Prostate gland (tissue), 2 donors: ENCODE measurements around the gene IDUA. TPM values are rescaled to one million over a fixed set of nuclear protein-coding genes. Genes with fewer than 3 reads are reported as not detected.

Experiments used
- DNase-seq: peaks from one replicate; pipeline ENCODE4 v3.0.0-alpha.2; 2019; ENCODE audit warnings: low spot score
- H3K27ac ChIP-seq, 2 donors: fragments of 200-600 bp; sonication (generic); 2 replicates each; pipeline ENCODE4 v1.5.1; 2017 to 2019
- H3K27me3 ChIP-seq: fragments of 200-600 bp; sonication (generic); replicated peaks from 2 replicates; pipeline ENCODE4 v1.5.1; 2019; ENCODE audit not compliant: insufficient read depth
- H3K36me3 ChIP-seq, 2 donors: fragments of 200-600 bp; sonication (generic); 1 replicate in 1 of 2; 2 replicates in 1 of 2; pipeline versions ENCODE4 v1.5.1 to v1.8.1; 2017 to 2019
- H3K4me1 ChIP-seq: fragments of 200-600 bp; sonication (generic); replicated peaks from 2 replicates; pipeline ENCODE4 v1.5.1; 2019
- H3K4me3 ChIP-seq, 2 donors: fragments of 200-600 bp; sonication (generic); 2 replicates each; pipeline ENCODE4 v1.5.1; 2017 to 2019
- H3K9me3 ChIP-seq: fragments of 200-600 bp; sonication (generic); 2 replicates; pipeline ENCODE4 v1.5.1; 2017
- POLR2A ChIP-seq: fragments of 450-650 bp; IDR thresholded peaks from one replicate; pipeline ENCODE4 v1.6.1; 2016; ENCODE audit warnings: antibody characterized with exemption, mild to moderate bottlenecking
- POLR2AphosphoS5 ChIP-seq: sonication (generic); formaldehyde crosslinking; IDR thresholded peaks from one replicate; pipeline ENCODE4 v1.6.1; 2017; ENCODE audit warnings: antibody characterized with exemption
- WGBS: methylation state at CpG from one replicate; pipeline ENCODE4 v1.1.5; 2018; 5-methylcytosine and 5-hydroxymethylcytosine counted together
- intact Hi-C: fragments of 100-400 bp; cut with DNase I; formaldehyde crosslinking; loops from one replicate; pipeline ENCODE4 v1.14.2; 2022
- total RNA-seq, 2 donors: library from RNA; depleted of rRNA; stranded (reverse); fragments of >200 nt; gene quantifications; one replicate each; pipeline ENCODE4 v1.1.0, GENCODE V29; 2016
- TF ChIP-seq, protein P1 (sequence below), 4 experiments: fragments of 200-600 bp in 2 of 4; fragments of 450-650 bp in 2 of 4; sonication (generic) in 2 of 4; IDR thresholded peaks; 1 replicate in 3 of 4; 2 replicates in 1 of 4; pipeline ENCODE4 v1.5.1; 2016 to 2019; ENCODE audit warnings: antibody characterized with exemption in 4 of 4, mild to moderate bottlenecking in 2 of 4, moderate library complexity in 2 of 4

Gene IDUA
- total RNA-seq, 2 donors from 2014 or later = 53.6 to 56.8 TPM

DNA sequence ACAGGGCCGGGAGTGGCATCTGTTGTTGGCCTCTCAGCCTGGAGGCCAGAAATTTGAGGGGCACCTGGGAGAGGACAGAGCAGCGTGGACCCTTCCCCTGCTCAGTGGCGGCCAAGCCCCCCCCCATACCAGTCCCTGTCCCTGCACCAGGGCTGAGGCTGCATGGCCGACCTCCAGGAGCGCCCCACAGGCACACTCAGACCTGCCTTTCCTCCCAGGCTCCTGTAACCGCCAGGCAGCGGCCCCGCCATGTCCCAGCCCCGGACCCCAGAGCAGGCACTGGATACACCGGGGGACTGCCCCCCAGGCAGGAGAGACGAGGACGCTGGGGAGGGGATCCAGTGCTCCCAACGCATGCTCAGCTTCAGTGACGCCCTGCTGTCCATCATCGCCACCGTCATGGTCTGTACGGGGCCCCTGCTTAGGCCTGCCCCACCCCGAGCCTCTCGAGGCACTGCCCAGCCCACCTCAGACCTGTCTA, 39.3 kb upstream of the IDUA start:
- no peaks in the 10 kb centered on the region for H3K36me3 ChIP-seq
- DNase-seq = no peak
- no peaks in the 10 kb centered on the region for H3K4me1 ChIP-seq
- no peaks in the 10 kb centered on the region for H3K27me3 ChIP-seq
- WGBS = 92% methylated on average over 19 of the region's 19 CpGs
- H3K27ac ChIP-seq = no peak overlapping the region
- intact Hi-C loops = no loop called here
- TF ChIP-seq, protein P1, sequence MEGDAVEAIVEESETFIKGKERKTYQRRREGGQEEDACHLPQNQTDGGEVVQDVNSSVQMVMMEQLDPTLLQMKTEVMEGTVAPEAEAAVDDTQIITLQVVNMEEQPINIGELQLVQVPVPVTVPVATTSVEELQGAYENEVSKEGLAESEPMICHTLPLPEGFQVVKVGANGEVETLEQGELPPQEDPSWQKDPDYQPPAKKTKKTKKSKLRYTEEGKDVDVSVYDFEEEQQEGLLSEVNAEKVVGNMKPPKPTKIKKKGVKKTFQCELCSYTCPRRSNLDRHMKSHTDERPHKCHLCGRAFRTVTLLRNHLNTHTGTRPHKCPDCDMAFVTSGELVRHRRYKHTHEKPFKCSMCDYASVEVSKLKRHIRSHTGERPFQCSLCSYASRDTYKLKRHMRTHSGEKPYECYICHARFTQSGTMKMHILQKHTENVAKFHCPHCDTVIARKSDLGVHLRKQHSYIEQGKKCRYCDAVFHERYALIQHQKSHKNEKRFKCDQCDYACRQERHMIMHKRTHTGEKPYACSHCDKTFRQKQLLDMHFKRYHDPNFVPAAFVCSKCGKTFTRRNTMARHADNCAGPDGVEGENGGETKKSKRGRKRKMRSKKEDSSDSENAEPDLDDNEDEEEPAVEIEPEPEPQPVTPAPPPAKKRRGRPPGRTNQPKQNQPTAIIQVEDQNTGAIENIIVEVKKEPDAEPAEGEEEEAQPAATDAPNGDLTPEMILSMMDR (IDR thresholded peaks at IDR 0.05) = no peak
- TF ChIP-seq POLR2A = no peak
- no peak for TF ChIP-seq POLR2AphosphoS5
- H3K4me3 ChIP-seq = no peak overlapping the region
- no peaks in the 10 kb centered on the region for H3K9me3 ChIP-seq

GRCh38 chr4:948101-948935, 38.5 kb upstream of the IDUA start:
- Histone ChIP-seq H3K4me3 (no peak overlapping the region), H3K27ac (no peak overlapping the region), H3K27me3 (no peaks in the 10 kb centered on the region), H3K36me3 (no peaks in the 10 kb centered on the region), H3K9me3 (no peaks in the 10 kb centered on the region), H3K4me1 (no peaks in the 10 kb centered on the region)
- intact Hi-C loops = no loop called here
- DNase-seq = no peak
- 76% methylated on average over 33 of the region's 33 CpGs for WGBS
- TF ChIP-seq POLR2A = no peak
- TF ChIP-seq, protein P1 (IDR thresholded peaks at IDR 0.05) = no peak
- TF ChIP-seq POLR2AphosphoS5 = no peak

GRCh38 chr4:948936-949300, 37.9 kb upstream of the IDUA start:
- DNase-seq = no peak
- H3K9me3 ChIP-seq = no peaks in the 10 kb centered on the region
- no peaks in the 10 kb centered on the region for H3K27me3 ChIP-seq
- H3K27ac ChIP-seq = no peak overlapping the region
- no peaks in the 10 kb centered on the region for H3K4me1 ChIP-seq
- H3K4me3 ChIP-seq = no peak overlapping the region
- H3K36me3 ChIP-seq = no peaks in the 10 kb centered on the region
- TF ChIP-seq POLR2A (no peak), POLR2AphosphoS5 (no peak)
- TF ChIP-seq, protein P1 (IDR thresholded peaks at IDR 0.05) = no peak
- 92% methylated on average over 11 of the region's 13 CpGs for WGBS
- intact Hi-C loops = no loop called here

DNA sequence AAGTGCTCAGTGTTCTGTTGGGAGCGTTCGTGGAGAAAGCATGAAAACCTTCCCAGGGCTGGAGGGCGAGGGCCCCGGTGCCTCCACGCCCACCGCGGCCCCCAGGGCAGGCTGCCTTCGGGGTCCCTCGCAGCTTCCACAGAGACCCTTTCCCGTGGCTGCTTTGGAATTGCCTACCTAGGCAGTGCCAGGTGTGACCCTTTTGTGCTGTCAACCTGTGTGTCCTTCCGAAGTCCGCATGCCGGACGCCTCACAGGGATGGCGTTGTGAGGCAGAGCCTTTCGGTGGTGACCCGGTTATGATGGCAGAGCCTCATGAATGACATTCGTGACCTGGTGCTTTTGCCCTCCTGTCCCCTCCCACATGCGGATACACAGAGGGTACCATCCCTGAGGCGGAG, 37.2 kb upstream of the IDUA start:
- H3K27ac ChIP-seq = no peak overlapping the region
- no peak for DNase-seq
- no peaks in the 10 kb centered on the region for H3K27me3 ChIP-seq
- H3K4me1 ChIP-seq = no peaks in the 10 kb centered on the region
- intact Hi-C loops = no loop called here
- no peaks in the 10 kb centered on the region for H3K9me3 ChIP-seq
- no peak overlapping the region for H3K4me3 ChIP-seq
- TF ChIP-seq POLR2A = no peak
- TF ChIP-seq, protein P1 (IDR thresholded peaks at IDR 0.05) = no peak
- TF ChIP-seq POLR2AphosphoS5 = no peak
- WGBS = 92% methylated on average over 18 of the region's 20 CpGs
- no peaks in the 10 kb centered on the region for H3K36me3 ChIP-seq
